ENCODE results near the gene NAB2. TPM values are rescaled to one million over a fixed set of nuclear protein-coding genes. Genes with fewer than 3 reads are reported as not detected.
A peak's percentile ranks its signal among the peaks of the same experiment; 100 is the strongest.

The NAB2 gene
- total and polyA plus RNA-seq, 9 of the 15 experiments (the other 6 are each of a cell fraction or from before 2014, with no cell fraction given), result 0.45 to 40.9 (median 20.4) TPM

DNA sequence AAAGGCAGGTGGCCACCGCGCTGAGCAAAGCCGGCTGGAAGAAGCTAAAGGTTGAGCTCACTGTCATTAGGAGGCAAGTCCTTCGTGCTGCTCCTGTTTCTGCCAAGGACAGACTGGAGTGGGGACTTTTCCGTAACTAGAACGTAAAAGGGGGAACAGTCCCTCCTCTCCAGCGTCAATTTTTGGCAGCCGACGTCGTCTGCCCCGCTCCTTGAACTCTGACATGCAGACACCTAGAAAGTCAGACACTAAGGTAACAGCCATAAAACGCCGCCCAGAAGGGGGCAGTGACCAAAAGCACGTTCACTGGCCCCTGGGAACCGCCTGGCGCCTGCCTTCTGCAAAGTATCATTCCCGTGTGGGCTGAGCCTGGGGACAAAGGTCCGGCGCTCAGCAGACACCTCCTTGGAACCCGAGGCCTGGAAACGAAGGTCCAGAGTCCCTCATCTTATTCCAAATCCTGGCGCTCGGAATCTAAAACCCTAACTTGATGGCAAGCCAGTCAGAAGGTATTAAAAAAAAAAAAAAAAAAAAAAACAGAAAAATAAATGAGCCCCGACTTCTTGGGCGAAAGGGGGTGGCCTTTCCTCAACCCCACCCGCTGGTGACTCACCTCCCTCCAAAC lies 38.3 kb downstream of the NAB2 start (continued):
- TF ChIP-seq, protein P1, sequence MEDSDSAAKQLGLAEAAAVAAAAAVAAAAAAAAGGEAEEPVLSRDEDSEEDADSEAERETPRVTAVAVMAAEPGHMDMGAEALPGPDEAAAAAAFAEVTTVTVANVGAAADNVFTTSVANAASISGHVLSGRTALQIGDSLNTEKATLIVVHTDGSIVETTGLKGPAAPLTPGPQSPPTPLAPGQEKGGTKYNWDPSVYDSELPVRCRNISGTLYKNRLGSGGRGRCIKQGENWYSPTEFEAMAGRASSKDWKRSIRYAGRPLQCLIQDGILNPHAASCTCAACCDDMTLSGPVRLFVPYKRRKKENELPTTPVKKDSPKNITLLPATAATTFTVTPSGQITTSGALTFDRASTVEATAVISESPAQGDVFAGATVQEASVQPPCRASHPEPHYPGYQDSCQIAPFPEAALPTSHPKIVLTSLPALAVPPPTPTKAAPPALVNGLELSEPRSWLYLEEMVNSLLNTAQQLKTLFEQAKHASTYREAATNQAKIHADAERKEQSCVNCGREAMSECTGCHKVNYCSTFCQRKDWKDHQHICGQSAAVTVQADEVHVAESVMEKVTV (CRISPR knock-in tag; IDR thresholded peaks at IDR 0.05), result 0 out of 2 replicates have a peak, but pooled peaks have one; percentile 10
- TF ChIP-seq YY1 (IDR thresholded peaks at IDR 0.05; ENCODE audit: borderline replicate concordance in 1 of 3, control insufficient read depth in 1 of 3, extremely low read depth in 1 of 3, insufficient read depth in 3 of 3, insufficient read length in 1 of 3, insufficient replicate concordance in 2 of 3, low read depth in 1 of 3, low read length in 2 of 3) (peak in 2 of 3 experiments; percentile 23 to 36), PRMT5 (CRISPR knock-in tag; IDR thresholded peaks at IDR 0.05) (no peak), SNIP1 (IDR thresholded peaks at IDR 0.05; ENCODE audit: low read depth) (no peak), NONO (IDR thresholded peaks at IDR 0.05; ENCODE audit: low read depth in 2 of 2, low read length in 1 of 2) (no peak), POLR2AphosphoS5 (IDR thresholded peaks at IDR 0.05; ENCODE audit: control insufficient read depth, insufficient read depth, low read depth, low read length) (no peak), SPI1 (IDR thresholded peaks at IDR 0.05; ENCODE audit: borderline replicate concordance, low read depth, low read length) (no peak), SREBF1 (IDR thresholded peaks at IDR 0.05; ENCODE audit: borderline replicate concordance, low read depth, low read length) (no peak), MYC (IDR thresholded peaks at IDR 0.05; ENCODE audit: low read depth, low read length) (peak; percentile 68), MYC (CRISPR knock-in tag; IDR thresholded peaks at IDR 0.05; ENCODE audit: borderline replicate concordance, low read depth) (no peak), MAZ (CRISPR knock-in tag; conservative IDR thresholded peaks at IDR 0.05 in 1 of 2, IDR thresholded peaks at IDR 0.05 in 1 of 2) (peak in 1 of 2 experiments; percentile 77; a peak in 1 of 4 replicates), NBN (IDR thresholded peaks at IDR 0.05; ENCODE audit: low read depth) (0 out of 2 replicates have a peak, but pooled peaks have one; percentile 50), KLF13 (tag; IDR thresholded peaks at IDR 0.05; ENCODE audit: borderline replicate concordance, low read depth) (no peak), FOXK2 (conservative IDR thresholded peaks at IDR 0.05 in 1 of 2, IDR thresholded peaks at IDR 0.05 in 1 of 2; ENCODE audit: low read depth in 2 of 2) (no peak; a peak in 1 of 4 replicates)
- TF ChIP-seq, protein P2, sequence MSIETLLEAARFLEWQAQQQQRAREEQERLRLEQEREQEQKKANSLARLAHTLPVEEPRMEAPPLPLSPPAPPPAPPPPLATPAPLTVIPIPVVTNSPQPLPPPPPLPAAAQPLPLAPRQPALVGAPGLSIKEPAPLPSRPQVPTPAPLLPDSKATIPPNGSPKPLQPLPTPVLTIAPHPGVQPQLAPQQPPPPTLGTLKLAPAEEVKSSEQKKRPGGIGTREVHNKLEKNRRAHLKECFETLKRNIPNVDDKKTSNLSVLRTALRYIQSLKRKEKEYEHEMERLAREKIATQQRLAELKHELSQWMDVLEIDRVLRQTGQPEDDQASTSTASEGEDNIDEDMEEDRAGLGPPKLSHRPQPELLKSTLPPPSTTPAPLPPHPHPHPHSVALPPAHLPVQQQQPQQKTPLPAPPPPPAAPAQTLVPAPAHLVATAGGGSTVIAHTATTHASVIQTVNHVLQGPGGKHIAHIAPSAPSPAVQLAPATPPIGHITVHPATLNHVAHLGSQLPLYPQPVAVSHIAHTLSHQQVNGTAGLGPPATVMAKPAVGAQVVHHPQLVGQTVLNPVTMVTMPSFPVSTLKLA (conservative IDR thresholded peaks at IDR 0.05), result peak; percentile 33 to 45
- TF ChIP-seq, protein P3, sequence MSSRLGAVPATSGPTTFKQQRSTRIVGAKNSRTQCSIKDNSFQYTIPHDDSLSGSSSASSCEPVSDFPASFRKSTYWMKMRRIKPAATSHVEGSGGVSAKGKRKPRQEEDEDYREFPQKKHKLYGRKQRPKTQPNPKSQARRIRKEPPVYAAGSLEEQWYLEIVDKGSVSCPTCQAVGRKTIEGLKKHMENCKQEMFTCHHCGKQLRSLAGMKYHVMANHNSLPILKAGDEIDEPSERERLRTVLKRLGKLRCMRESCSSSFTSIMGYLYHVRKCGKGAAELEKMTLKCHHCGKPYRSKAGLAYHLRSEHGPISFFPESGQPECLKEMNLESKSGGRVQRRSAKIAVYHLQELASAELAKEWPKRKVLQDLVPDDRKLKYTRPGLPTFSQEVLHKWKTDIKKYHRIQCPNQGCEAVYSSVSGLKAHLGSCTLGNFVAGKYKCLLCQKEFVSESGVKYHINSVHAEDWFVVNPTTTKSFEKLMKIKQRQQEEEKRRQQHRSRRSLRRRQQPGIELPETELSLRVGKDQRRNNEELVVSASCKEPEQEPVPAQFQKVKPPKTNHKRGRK (tag; IDR thresholded peaks at IDR 0.05), result no peak
- TF ChIP-seq, protein P4, sequence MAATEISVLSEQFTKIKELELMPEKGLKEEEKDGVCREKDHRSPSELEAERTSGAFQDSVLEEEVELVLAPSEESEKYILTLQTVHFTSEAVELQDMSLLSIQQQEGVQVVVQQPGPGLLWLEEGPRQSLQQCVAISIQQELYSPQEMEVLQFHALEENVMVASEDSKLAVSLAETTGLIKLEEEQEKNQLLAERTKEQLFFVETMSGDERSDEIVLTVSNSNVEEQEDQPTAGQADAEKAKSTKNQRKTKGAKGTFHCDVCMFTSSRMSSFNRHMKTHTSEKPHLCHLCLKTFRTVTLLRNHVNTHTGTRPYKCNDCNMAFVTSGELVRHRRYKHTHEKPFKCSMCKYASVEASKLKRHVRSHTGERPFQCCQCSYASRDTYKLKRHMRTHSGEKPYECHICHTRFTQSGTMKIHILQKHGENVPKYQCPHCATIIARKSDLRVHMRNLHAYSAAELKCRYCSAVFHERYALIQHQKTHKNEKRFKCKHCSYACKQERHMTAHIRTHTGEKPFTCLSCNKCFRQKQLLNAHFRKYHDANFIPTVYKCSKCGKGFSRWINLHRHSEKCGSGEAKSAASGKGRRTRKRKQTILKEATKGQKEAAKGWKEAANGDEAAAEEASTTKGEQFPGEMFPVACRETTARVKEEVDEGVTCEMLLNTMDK (IDR thresholded peaks at IDR 0.05; ENCODE audit: borderline replicate concordance, insufficient read depth, low read depth, low read length, poor library complexity, severe bottlenecking), result peak; percentile 88

All from K562 (cell line).